Measurements from ENCODE around the gene MARK3. TPM values are rescaled to one million over a fixed set of nuclear protein-coding genes. Genes with fewer than 3 reads are reported as not detected.

The MARK3 gene
- total and polyA plus RNA-seq, 8 donors, result 52.6 to 157 (median 95.0) TPM

- no peak overlapping the region for H3K4me3 ChIP-seq
Measured at GRCh38 chr14:103442288-103442687, 57.1 kb downstream of the MARK3 start.

GRCh38 chr14:103443111-103443510 lies 57.9 kb downstream of the MARK3 start:
- no peak for TF ChIP-seq EP300 (IDR thresholded peaks at IDR 0.05)
- no peak for TF ChIP-seq CTCF (IDR thresholded peaks at IDR 0.05)
- no peak for TF ChIP-seq POLR2A (IDR thresholded peaks at IDR 0.05)
- Histone ChIP-seq H3K27me3 (no peaks in the 10 kb centered on the region), H3K36me3 (peaks cover 0 to 40% (median 33%) of the 10 kb centered on the region in 4 donors), H3K27ac (no peak overlapping the region), H3K4me3 (no peak overlapping the region), H3K9me3 (no peaks in the 10 kb centered on the region), H3K4me1 (peaks cover 10 to 49% (median 24%) of the 10 kb centered on the region in 4 donors)
- DNase-seq, result no peak
- intact Hi-C loops (cut with DNase I; ENCODE audit: low total_unique reads), result no loop called here
- 91 to 97% (median 93%) methylated on average over 2 of the region's 2 CpGs for whole genome bisulfite sequencing, 5 donors

More at GRCh38 chr14:103442288-103442687, 57.1 kb downstream of the MARK3 start:
- WGBS, 5 donors, result 92 to 96% (median 94%) methylated on average over 6 of the region's 6 CpGs
- no peak overlapping the region for H3K27ac ChIP-seq
- intact Hi-C loops (cut with DNase I; ENCODE audit: low total_unique reads), result no loop called here
- no peaks in the 10 kb centered on the region for H3K9me3 ChIP-seq
- peaks cover 7 to 40% (median 18%) of the 10 kb centered on the region in 4 donors for H3K4me1 ChIP-seq
- TF ChIP-seq POLR2A (IDR thresholded peaks at IDR 0.05), result no peak
- no peak for TF ChIP-seq CTCF (IDR thresholded peaks at IDR 0.05)
- no peak for TF ChIP-seq POLR2AphosphoS5 (IDR thresholded peaks at IDR 0.05)
- no peak for TF ChIP-seq EP300 (IDR thresholded peaks at IDR 0.05)
- H3K27me3 ChIP-seq, result no peaks in the 10 kb centered on the region
- DNase-seq, result no peak
- H3K36me3 ChIP-seq, result peaks cover 0 to 48% (median 35%) of the 10 kb centered on the region in 4 donors

GRCh38 chr14:103444837-103445524 lies 59.8 kb downstream of the MARK3 start:
- H3K27ac ChIP-seq, result peak overlapping the region in 1 of 5 donors; percentile 33
- 33 to 46% (median 40%) methylated on average over 4 of the region's 4 CpGs for WGBS, 5 donors
- no peak overlapping the region for H3K4me3 ChIP-seq
- TF ChIP-seq CTCF (IDR thresholded peaks at IDR 0.05) (no peak), POLR2A (IDR thresholded peaks at IDR 0.05) (no peak), EP300 (IDR thresholded peaks at IDR 0.05) (no peak)
- peaks cover 0 to 22% (median 15%) of the 10 kb centered on the region in 4 donors for H3K36me3 ChIP-seq
- intact Hi-C loops (cut with DNase I; ENCODE audit: low total_unique reads), result no loop called here
- peaks cover 10 to 65% (median 30%) of the 10 kb centered on the region in 4 donors for H3K4me1 ChIP-seq
- DNase-seq, result peak in 1 of 2 donors; percentile 27
- H3K9me3 ChIP-seq, result no peaks in the 10 kb centered on the region
- H3K27me3 ChIP-seq, result no peaks in the 10 kb centered on the region

GRCh38 chr14:103445806-103446205 lies 60.6 kb downstream of the MARK3 start:
- no peaks in the 10 kb centered on the region for H3K27me3 ChIP-seq
- DNase-seq, result peak in 1 of 2 donors; percentile 16
- H3K4me3 ChIP-seq, result no peak overlapping the region
- no peak overlapping the region for H3K27ac ChIP-seq
- H3K4me1 ChIP-seq, result peaks cover 10 to 73% (median 34%) of the 10 kb centered on the region in 4 donors
- WGBS, 5 donors, result 69 to 79% (median 77%) methylated on average over 3 of the region's 3 CpGs
- intact Hi-C loops (cut with DNase I; ENCODE audit: low total_unique reads), result no loop called here
- no peak for TF ChIP-seq EP300 (IDR thresholded peaks at IDR 0.05)
- no peak for TF ChIP-seq POLR2AphosphoS5 (IDR thresholded peaks at IDR 0.05)
- no peak for TF ChIP-seq CTCF (IDR thresholded peaks at IDR 0.05)
- TF ChIP-seq POLR2A (IDR thresholded peaks at IDR 0.05), result no peak
- peaks cover 0 to 13% (median 10%) of the 10 kb centered on the region in 4 donors for H3K36me3 ChIP-seq
- no peaks in the 10 kb centered on the region for H3K9me3 ChIP-seq
